HG02970 (cell line): Measurements from ENCODE around the gene USP54.

Experiments used
- ATAC-seq: cut with Tn5 transposase; IDR thresholded peaks from one replicate; pipeline ENCODE4 v1.9.1; 2021; ENCODE audit warnings: mild to moderate bottlenecking, moderate library complexity, moderate number of reproducible peaks; ENCODE audit not compliant: unreplicated experiment, low FRiP score

Gene USP54

DNA sequence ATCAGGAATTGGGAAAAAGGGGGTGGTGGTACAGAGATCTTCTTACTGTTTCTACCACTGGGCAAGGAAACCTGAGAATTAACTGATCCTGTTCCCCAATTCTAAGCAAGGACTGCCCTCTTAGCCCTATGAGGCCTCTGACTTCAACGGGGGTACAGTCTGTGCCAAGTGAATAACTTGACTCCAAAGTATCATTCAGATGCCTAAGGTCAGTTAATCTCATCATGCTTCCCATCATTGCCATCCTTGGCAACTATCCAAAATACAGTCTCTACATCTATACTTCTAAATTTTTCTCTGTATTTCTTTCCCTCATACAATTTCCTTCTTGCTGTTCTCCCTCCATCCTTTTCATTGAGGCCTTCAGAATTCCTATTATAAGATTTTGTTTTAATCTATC, 105.8 kb downstream of the USP54 start:
- no peak for ATAC-seq

DNA sequence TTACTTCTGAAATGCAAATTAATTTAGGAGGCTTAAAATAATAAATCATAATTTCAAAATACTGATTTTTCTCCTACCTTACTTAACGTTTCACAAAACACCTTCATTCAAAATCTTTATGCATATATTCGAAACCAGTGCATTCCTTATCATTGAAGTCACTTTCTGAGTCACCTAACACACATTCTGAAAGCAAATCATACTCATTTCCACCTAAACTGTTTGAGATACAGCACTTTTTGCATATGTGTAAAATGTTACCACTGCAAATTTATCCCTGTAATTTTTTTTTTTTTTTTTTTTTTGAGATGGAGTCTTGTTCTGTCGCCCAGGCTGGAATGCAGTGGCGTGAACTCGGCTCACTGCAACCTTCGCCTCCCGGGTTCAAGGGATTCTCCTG, 111.0 kb downstream of the USP54 start:
- ATAC-seq: no peak

DNA sequence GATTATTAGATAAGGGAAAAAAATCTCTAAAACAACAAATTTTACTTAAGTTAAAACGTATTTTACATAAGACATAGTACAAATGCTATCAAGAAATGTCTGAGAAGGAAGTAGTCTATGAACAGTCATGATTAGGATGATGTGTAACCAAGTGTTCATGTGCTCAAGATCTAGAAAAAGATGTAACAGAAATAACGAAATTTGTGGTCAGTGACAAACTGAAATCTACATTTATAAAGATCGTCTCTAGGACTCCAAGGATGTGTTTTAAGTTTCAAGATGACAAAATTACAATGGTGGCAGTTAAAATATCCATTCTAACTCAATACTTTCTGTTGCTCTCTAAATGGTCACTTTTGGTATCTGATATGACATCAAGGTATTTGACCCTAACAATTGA, 112.5 kb downstream of the USP54 start:
- ATAC-seq: no peak

DNA sequence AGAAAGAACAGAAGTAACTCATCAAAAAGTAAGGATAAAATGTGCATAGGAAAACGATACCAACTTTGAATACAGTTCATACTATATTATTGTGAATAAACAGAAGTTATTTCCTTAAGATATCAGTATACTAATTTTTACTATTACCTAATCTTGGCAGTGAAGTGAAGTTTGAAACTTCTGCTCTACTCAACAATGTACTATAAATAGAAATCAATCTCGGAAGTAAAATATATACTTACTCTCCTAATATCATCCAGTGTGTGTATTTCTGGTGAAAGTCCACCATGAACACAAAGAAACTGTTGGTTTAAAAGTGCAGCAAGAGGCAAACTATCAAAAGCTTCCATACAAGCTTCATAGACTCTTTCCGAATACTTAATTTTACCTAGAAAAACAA, 119.9 kb downstream of the USP54 start:
- ATAC-seq: no peak

DNA sequence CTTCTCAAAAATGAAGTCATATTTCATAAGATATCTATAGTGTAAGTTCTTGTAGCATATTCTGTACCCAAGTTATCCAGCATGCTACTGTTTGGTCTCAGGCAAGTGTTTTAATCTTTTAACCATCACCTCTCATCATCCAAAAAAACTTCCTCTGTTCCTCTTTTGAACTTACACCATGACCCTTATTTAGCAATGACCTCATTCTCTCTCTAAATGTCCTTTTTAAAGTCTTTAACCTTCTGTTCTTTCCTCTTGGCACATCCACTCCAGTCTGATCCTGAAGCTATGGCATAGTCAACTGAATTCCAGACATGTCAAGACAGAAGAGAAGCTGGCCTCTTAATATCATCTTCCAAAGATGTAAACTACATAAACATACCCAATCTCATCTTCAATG, 121.6 kb downstream of the USP54 start:
- no peak for ATAC-seq

DNA sequence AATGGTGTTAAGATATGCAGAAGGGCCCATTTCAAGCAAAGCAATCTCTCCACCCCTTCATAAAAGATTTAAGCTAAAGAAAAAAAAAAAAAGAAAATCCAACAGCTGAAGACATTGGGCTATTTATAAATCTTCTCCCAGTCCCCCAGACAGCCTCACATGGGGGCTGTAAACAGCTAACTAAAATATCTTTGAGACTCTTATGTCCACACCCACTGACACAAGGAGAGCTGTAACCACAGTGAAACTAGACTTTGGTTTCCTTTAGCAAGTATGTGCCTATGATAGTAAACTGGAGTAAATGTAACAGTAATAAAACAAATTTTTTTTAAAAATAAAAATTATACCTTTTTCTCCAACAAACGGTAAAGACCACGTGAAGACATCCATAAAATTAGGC, 123.9 kb downstream of the USP54 start:
- no peak for ATAC-seq

DNA sequence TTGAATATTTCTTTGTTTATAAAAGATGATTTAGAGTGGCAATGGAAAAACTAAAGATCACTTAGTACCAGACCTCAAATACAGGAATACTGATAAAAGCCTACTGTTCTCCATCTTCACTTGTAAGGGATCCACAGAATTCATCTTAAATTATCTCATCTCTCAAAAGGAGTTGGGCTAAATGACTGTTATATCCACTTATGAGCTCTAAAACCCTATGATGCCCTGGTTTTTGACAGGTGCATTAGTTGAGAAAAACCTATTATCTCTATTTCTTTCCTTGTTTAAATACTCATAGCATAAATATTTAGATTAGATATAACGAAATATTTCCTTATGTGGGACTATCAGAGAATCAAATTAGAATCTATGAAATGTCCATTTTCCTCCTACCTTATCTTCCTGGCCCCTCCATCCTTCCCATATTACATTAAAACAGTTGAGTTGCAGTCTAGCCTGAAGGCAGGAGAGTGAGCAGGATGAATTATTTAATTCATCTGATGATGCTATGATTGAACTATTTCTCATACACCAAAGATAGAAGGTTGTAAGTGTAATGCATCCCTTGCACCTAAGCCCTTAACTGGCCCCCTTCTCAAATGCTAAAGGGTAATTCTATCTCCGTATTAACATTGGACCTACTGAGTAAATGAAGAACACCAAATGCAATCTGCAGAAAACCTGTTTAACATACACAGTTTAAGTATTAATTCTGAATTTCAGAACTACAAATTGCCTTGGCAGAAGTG, 125.0 kb downstream of the USP54 start:
- no peak for ATAC-seq

DNA sequence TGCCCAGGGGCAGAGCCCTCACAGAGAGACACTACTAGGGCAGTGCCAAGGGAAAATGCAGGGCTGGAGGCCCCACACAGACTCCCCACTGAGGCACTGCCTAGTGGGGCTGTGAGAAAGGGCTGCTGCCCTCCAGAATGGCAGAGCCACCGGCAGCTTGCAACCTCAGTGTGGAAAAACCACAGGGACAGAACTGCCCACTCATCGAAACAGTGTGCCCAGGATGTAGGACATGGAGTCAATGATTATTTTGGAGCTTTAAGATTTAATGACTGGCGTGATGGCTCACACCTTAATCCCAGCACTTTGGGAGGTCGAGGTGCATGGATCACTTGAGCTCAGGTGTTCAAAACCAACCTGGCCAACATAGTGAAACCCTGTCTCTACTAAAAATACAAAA, 130.2 kb downstream of the USP54 start:
- ATAC-seq: no peak

DNA sequence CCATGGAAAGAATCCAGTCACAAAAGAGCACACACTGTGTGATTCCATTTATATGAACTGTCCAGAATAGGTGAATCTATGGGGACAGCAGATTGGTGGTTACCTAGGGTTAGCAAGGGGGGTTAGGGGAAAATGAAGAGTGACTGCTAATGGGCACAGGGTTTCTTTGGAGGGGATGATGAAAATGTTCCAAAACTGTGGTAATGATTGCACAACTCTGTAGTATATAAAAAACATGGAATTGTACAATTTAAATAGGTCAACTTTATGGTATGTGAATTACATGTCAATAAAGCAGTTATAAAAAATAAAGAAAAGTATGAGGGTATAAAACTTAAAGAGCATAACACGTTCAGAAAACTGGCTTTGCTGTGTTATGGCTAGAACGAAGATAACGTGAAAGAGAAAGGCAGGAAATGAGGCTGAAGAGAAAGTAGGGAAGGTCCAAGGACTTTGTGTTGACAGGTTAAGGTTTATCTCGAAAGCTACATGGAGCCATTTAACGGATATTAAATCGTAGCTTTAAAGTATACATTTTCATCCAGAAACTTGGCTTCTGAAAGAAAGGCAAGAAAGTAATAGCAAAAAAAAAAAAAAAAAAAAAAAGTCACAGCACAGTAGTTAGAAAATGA, 131.3 kb downstream of the USP54 start:
- no peak for ATAC-seq

DNA sequence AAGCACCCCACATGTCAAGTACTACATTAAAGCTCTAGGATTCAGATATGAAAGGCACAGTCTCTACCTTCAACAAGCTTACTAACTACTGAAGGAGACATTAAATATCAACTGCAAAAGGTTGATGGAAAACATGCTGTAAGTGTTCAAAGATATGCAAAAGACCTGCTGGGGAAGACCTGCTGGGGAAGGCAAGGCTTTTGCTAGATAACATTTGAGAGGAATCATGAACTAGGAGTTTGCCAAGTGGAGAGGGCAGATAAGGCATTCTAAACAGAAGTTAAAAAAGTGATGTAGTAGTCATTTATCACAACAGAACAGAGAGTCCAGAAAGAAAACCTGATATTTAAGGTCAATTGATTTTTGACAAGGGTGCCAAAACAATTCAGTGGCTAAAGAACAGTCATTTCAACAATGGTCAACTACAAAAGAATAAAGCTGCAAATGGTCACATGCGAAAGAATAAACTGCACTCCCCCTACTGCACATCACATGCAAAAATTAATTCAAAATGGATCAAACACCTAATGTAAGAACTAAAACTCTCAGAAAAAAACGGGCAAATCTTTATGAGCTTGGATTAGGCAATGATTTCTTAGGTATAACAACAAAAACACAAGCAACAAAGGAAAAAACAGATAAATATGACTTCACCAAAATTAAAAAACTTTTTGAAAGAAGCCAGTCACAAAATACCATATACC, 134.8 kb downstream of the USP54 start:
- ATAC-seq: no peak

DNA sequence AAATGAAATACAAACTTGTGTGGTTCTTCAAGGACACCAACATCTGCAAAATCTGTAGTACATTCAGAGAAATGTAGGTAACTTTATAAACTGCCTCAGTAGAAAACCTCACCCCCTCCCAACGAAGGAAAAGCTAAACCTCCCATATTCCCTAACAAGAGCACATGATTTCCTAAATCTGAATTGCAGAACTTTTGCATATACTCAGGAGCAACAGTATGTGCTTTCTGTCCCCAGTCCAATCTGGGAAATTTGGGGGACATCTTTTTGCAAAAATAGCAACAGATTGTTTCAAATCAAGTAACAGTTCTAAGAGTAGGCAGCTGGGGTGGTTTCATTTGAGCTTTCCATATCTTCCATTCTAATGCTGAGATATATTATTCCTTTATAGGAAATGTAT, 142.0 kb downstream of the USP54 start:
- no peak for ATAC-seq

DNA sequence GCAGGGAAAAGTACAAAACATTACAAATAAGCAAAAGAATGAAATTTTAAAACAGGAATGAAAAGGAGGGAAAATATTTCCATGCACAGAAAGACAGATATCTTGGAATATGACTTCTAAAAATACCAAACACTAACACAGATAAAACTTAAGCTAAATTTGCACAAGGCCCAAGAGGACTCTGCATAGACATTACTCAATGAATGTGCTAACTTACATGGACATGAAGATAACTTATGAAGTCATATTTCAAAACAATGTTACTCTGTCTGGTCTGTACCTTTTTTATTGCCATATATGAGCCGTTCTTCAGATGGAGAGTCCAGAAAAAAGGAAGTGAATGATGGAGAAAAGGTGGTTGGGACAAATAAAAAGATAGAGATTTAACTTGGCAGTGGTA, 142.8 kb downstream of the USP54 start:
- ATAC-seq: no peak
